GM20431 (cell line): ENCODE measurements around the gene PIK3AP1.

Source experiments
- in situ Hi-C: fragments of 300-500 bp; cut with MseI, MboI; formaldehyde crosslinking; loops from one replicate; pipeline ENCODE4 v1.15.0; 2020; ENCODE audit warnings: low sequenced_read_pairs; ENCODE audit not compliant: unreplicated experiment

Gene PIK3AP1, protein sequence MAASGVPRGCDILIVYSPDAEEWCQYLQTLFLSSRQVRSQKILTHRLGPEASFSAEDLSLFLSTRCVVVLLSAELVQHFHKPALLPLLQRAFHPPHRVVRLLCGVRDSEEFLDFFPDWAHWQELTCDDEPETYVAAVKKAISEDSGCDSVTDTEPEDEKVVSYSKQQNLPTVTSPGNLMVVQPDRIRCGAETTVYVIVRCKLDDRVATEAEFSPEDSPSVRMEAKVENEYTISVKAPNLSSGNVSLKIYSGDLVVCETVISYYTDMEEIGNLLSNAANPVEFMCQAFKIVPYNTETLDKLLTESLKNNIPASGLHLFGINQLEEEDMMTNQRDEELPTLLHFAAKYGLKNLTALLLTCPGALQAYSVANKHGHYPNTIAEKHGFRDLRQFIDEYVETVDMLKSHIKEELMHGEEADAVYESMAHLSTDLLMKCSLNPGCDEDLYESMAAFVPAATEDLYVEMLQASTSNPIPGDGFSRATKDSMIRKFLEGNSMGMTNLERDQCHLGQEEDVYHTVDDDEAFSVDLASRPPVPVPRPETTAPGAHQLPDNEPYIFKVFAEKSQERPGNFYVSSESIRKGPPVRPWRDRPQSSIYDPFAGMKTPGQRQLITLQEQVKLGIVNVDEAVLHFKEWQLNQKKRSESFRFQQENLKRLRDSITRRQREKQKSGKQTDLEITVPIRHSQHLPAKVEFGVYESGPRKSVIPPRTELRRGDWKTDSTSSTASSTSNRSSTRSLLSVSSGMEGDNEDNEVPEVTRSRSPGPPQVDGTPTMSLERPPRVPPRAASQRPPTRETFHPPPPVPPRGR

DNA sequence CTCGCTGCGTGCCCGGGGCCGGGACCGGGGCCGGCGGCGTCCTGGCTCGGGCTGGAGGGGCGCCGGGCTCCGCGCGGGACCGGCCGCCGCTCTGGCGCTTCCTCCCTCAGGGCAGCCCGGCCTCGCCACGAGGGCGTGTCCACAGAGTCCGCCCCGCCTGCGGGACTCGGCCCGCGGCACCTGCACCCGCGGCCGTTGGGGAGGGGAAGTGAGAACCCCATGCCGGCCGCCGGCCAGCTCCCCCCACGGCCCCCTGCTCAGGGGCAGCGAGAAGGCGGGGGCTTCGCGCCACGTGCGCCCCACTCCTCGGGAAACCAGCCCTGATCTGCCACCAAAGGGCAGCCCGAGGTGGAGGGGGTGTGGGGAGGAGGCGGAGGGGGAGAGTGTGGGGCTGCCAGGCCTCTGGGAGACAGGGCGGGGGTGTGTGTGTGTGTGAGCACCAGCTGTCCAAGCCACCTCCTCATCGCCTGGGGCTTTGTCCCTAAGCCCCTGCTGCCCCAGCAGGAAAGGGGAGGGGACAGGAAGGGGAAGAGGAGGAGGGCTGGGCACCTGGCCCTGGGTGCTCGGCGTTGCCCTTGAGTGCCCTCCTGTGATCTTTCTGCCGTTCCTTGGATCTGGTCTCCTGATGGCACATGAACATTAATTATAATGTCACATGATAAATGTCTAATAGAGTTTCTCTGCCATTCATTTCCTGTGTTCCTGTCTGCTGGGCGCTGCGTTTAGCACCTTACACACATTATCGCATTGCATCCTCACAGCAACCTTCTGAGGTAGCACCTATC is at the start of gene PIK3AP1:
Gene PIK3AP1 (minus strand): TSS at position 93 of the 785 bp plus-strand sequence. CDS start 120 bp downstream, outside the sequence.
- in situ Hi-C loops = no loop called here

DNA sequence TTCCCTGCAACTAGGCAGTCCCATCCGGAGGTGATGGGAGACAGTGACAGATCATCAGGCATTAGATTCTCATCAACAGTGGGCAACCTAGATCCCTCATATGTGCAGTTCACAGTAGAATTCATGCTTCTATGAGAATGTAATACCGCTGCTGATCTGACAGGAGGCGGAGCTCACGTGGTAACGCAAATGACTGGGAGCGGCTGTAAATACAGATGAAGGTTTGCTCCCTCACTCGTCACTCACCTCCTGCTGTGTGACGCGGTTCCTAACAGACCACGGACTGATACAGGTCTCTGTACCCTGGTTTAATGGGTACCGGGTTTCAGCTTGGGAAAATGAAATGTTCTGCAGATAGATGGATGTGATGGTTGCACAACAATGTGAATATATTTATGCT is 47.8 kb upstream of the PIK3AP1 start:
- in situ Hi-C loops = loop anchor here (25.0 kb wide), 1 partner anchor 444 kb away; no protein-coding TSS in a partner anchor

DNA sequence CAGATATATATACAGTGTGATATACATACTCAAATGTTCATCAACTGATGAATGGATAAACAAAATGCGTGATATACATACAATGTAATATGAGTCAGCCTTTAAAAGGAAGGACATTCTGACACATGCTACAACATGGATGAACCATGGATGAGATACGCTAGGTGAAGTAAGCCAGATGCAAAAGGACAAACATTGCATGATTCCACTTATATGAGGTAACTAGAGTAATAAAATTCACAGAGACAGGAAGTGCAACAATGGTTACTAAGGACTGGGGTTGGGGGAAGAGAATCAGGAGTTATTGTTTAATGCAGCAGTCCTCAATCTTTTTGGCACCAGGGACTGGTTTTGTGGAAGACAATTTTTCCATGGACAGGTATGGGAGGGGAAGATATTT is 47.3 kb upstream of the PIK3AP1 start:
- in situ Hi-C loops = loop anchor here (25.0 kb wide), 1 partner anchor 445 kb away; no protein-coding TSS in a partner anchor

DNA sequence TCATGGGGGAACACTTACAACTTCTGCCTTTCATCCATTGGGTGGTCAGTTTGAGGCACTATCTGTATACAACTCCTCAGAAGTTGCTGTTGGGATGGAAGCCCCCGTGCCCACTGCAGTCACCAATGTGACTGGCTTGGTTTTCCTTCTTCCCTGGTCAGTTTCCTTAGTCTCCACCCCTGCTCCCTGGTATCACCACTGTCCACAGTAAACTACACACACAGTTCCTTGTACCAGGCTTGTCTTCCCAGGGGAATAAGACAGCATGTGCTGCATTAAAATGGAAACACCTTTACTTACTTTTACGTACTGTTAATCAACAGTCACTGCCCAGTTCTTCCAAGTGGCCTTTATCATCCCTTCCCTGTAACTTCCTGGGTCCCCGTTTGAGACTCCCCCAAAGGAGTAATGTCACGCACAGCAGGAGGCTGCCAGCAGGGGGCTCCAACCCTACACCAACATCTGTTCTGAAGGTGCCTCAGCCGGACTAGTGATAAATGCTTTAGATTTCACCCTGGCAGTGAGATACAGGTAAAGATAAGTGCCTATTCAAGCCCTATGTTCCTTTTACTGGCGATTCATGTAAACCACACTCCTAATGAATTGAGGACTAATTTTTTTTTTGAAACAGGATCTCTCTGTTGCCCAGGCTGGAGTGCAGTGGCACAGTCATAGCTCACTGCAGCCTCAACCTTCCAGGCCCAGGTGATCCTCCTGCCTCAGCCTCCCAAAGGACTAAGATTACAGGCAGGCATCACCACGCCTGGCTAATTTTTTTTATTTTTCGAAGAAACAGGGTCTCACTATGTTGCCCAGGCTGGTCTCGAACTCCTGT is 45.3 kb upstream of the PIK3AP1 start:
- in situ Hi-C loops = loop anchor here (25.0 kb wide), 1 partner anchor 447 kb away; no protein-coding TSS in a partner anchor

DNA sequence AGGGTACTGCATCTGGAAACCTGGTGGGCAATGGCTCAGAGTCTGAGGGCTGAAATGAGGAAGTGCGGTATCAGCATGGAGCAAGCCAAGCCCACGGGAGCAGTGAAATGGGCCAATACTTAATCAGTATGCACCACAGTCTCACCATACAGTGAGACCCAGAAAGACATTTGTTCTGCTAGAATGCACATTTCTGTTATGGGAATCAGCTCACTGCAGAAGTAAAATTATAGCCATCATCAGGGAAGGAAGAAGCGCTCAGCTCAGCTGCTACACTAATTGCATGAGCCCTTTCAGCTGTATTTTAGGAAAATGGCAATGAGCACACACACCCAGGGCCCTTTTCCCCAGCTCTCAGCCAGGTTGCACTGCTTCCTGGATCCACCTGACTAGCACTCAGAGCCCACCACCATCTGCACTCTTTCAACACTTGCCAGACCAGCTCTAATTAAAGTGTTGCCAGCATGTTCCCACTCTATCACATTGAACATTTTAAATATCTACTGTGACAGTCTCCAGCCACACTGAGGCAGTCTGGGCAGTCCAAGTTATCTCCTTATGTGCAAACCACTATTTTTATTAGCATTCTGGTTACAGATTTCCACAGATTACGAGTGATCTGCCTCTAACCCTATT is 44.2 kb upstream of the PIK3AP1 start:
- in situ Hi-C loops = loop anchor here (25.0 kb wide), 1 partner anchor 448 kb away; no protein-coding TSS in a partner anchor

DNA sequence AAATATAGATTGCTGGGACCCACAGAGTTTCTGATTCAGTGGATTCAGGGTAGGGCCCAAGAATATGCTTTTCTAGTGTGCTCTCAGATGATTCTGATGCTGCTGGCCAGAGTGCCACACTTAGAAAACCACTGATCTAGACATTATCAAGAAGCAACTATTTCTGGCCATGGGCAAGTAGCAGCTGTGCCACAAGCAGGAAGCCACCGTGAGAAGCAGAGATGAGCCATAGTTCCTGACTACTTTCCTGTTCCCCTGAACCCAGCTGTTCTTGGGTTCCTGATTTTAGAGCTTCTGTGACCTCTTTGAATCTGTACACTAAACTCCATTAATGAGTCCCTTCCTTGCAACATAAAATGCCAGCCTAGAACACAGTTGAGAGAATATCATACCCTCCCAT is 38.1 kb upstream of the PIK3AP1 start:
- in situ Hi-C loops = loop anchor here (25.0 kb wide), 1 partner anchor 454 kb away; no protein-coding TSS in a partner anchor

DNA sequence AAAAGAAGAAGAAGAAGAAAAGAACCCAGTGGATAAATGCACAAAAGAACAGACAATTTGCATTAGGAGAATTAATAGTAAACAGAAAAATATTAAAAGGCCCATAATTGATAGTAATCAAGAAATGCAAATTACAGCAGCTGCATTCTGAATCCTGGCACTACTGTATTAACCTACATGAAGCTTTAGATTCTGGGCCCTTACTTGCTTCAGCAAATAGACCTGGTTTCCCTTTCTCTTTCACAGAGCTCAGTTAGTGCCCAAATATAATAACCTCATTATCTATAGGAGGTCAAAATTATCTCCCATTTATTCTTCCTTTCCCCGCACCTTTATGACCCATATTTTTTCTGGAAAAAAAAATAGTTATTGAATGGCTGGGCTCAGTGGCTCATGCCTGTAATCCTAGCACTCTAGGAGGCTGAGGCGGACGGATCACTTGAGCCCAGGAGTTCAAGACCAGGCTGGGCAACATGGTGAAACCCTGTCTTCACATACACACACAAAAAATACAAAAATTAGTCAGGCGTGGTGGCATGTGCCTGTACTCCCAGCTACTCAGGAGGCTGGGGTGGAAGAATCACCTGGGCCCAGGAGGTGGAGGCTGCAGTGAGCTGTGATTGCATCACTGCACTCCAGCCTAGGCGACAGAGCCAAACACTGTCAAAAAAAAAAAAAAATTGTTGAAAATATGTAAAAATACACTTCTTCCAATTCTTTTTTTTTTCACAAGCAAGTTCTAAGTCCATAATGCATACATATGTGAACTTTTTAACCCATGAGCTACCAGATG is 36.0 kb upstream of the PIK3AP1 start:
- in situ Hi-C loops = loop anchor here (25.0 kb wide), 1 partner anchor 456 kb away; no protein-coding TSS in a partner anchor

DNA sequence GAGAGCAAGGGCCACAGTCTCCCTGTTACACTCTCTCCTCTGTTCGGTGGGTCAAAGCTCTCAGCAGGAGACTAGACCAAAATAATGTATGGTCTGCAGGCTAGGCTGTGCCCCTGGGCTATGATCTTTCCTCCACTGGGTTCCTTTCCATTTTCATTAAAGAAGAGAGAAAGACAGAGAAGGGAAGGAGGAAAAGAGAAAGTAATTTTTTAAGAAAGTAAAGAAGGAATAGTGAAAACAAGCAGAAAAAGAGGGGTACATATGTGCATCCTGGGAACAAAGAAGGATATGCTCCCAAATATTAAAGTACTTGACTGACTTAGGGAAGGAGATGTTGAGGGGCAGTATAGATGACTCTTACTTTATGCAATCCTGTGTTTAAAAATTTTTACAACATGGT is 33.6 kb upstream of the PIK3AP1 start:
- in situ Hi-C loops = loop anchor here (25.0 kb wide), 1 partner anchor 458 kb away; no protein-coding TSS in a partner anchor

DNA sequence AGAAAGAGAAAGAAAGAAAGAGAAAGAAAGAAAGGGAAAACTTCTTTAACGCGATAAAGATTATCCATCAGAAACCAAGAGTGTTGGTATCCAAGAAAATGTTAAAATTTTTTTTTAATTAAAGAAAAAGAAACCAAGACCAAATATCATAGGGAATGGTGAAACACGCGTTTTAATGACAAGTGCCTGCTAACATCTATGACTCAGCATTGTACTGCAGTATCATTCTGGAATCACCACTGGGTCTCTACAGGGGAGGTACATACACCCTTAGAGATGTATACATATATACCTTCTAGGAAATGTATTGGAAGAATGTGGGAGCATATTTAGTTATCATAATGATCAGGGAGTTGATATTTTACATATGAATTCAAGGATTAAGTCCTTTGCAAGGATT is 32.1 kb upstream of the PIK3AP1 start:
- in situ Hi-C loops = loop anchor here (25.0 kb wide), 1 partner anchor 460 kb away; no protein-coding TSS in a partner anchor

DNA sequence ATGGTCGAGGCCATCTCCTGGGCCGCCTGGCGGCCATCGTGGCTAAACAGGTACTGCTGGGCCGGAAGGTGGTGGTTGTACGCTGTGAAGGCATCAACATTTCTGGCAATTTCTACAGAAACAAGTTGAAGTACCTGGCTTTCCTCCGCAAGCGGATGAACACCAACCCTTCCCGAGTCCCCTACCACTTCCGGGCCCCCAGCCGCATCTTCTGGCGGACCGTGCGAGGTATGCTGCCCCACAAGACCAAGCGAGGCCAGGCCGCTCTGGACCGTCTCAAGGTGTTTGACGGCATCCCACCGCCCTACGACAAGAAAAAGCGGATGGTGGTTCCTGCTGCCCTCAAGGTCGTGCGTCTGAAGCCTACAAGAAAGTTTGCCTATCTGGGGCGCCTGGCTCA is 30.0 kb upstream of the PIK3AP1 start:
- in situ Hi-C loops = loop anchor here (25.0 kb wide), 1 partner anchor 462 kb away; no protein-coding TSS in a partner anchor

DNA sequence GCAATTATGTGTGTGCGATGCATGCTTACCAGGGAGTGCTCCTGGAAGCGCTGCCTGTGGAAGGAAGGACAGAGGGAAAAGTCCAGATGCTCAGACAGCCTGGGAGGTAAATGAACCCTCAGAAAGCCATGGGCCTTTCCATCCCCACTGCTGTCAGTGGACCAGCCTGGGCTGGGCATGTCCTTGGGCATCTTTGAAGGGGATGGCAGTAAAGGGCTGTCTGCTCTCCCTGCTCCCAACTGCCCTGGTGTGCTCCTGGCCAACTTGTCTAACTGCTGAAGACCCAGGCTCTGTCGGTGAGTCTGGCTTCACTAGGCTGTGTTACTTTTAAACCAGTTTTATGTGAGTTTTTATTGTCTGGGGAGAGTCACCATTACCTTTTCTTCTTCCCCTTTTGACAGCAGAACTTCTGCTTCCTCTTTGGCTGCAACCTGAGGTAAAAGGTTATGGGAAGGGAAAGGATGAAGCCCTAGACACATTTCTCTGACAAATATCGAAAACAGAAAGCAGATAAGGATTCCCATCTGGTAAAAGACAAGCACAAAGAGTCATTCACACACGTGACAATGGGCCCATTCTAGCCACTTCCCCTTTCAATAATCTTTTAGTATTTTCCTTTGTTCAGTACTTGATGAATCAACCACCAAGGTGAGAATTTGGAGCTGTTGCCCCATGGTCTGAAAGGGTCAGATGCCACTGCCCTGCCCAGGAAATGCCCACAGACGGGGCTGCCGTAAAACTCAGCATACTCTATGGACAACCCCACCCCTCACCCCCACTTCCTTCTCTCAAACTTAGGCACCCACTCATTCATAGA is 27.6 kb upstream of the PIK3AP1 start:
- in situ Hi-C loops = loop anchor here (25.0 kb wide), 1 partner anchor 111 kb away; no protein-coding TSS in a partner anchor

DNA sequence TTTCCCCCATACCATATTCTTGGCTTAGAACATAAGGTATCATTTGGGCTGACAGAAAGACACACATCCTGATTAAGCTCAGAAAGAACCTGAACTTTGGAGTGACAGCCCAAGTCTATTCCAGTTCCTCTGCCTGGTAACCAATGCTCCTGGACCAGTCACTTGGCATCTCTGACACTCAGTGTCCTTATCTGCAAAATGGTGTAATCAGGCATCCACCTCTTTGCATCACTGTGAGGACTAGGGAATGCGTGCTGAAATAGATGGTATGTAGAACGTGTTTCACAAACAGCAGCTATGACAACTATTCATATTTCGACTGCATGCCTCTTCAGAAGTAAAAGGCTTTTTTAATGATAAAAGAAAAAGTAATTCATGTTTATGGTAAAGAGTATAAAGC is 26.2 kb upstream of the PIK3AP1 start:
- in situ Hi-C loops = loop anchor here (25.0 kb wide), 1 partner anchor 109 kb away; no protein-coding TSS in a partner anchor

DNA sequence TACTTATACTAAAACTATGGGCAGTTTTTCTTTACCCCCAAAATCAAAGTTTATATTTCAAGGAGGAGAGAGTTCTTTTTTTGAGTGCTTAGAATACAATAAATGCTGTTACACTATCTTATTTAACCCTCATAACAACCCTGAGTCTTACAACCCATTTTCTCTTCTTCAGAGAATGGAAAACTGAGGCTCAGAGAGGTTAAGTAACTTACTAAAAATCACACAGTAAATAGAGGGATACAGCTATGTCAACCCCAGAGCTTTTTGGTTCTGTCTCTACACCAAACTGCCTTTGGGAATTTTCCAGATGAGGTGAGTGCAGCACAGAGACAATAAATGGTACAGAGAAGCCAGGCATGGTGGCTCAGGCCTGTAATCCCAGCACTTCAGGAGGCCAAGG is 25.6 kb upstream of the PIK3AP1 start:
- in situ Hi-C loops = loop anchor here (25.0 kb wide), 1 partner anchor 109 kb away; no protein-coding TSS in a partner anchor

DNA sequence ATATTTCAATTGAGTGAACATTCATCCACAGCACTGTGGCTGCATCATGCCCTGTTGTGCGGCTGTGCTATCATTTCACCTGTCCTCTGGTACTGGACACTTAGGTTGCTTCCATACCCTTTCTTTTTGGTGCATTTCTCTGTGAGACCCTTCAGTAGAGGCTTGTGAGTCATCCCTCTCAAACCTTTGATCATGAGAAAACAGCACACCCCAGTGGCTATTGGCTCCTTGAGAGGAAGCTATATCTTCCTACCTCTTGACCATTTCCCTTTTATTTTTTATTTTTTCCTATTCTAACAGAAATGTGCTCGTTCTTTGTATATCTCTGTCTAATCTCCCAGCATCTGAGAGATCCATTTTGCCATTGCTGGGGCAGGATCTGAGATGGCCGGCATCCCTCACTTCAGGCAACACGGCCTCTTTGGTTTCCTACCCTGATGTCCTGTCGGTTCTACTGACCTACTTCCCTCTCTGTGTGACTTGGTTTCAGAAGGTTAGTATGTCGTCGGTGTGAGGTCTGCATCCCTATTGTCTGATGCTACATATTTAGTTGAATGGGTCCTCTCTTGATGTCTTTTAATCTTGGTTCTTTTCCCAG is 23.8 kb upstream of the PIK3AP1 start:
- in situ Hi-C loops = loop anchor here (25.0 kb wide), 1 partner anchor 107 kb away; no protein-coding TSS in a partner anchor

DNA sequence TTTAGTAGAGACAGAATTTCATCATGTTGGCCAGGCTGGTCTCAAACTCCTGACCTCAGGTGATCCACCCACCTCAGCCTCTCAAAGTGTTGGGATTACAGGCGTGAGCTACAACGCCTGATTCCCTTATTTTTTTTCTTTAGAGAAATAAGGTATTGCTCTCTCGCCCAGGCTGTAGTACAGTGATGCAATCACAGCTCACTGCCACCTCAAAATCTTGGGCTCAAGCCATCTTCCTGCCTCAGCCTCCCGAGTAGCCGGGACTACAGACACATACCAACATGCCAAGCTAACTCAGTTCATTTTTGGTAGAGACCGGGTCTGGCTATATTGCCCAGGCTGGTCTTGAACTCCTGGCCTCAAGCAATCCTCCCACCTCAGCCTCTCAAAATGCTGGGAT is 21.2 kb upstream of the PIK3AP1 start:
- in situ Hi-C loops = loop anchor here (25.0 kb wide), 1 partner anchor 104 kb away; no protein-coding TSS in a partner anchor
